Right atrium auricular region (tissue), 2 donors: ENCODE measurements around the gene NAB2. TPM values are rescaled to one million over a fixed set of nuclear protein-coding genes. Genes with fewer than 3 reads are reported as not detected.

Experiments used
- DNase-seq: peaks from one replicate; pipeline ENCODE4 v3.0.0-alpha.2; 2019; ENCODE audit warnings: low spot score
- H3K27ac ChIP-seq, 2 donors: fragments of 200-600 bp; sonication (generic); 1 replicate in 1 of 2; 2 replicates in 1 of 2; pipeline ENCODE4 v1.5.1; 2016 to 2019
- H3K27me3 ChIP-seq, 2 donors: fragments of 200-600 bp; sonication (generic); one replicate each; pipeline versions ENCODE4 v1.5.1 to v1.6.0; 2017 to 2019
- H3K36me3 ChIP-seq: fragments of 200-600 bp; sonication (generic); one replicate; pipeline ENCODE4 v1.5.1; 2016
- H3K4me1 ChIP-seq, 2 donors: fragments of 200-600 bp; sonication (generic); one replicate each; pipeline versions ENCODE4 v1.5.1 to v1.6.0; 2017 to 2019
- H3K4me3 ChIP-seq, 2 donors: fragments of 200-600 bp; sonication (generic); 1 replicate in 1 of 2; 2 replicates in 1 of 2; pipeline ENCODE4 v1.5.1; 2017 to 2019; ENCODE audit warnings: mild to moderate bottlenecking in 1 of 2, moderate library complexity in 1 of 2
- H3K9me3 ChIP-seq, 2 donors: fragments of 200-600 bp; sonication (generic); one replicate each; pipeline ENCODE4 v1.5.1; 2019
- CTCF ChIP-seq, 2 donors: fragments of 200-600 bp; sonication (generic); IDR thresholded peaks; one replicate each; pipeline ENCODE4 v1.5.1; 2019; ENCODE audit warnings: antibody characterized with exemption in 2 of 2
- total RNA-seq, 2 donors: library from RNA; depleted of rRNA; stranded (reverse); fragments of >200 nt; gene quantifications; one replicate each; pipeline ENCODE4 v1.1.0, GENCODE V29; 2016

Gene NAB2
- total RNA-seq, 2 donors from 2014 or later: 9.0 to 21.1 TPM

DNA sequence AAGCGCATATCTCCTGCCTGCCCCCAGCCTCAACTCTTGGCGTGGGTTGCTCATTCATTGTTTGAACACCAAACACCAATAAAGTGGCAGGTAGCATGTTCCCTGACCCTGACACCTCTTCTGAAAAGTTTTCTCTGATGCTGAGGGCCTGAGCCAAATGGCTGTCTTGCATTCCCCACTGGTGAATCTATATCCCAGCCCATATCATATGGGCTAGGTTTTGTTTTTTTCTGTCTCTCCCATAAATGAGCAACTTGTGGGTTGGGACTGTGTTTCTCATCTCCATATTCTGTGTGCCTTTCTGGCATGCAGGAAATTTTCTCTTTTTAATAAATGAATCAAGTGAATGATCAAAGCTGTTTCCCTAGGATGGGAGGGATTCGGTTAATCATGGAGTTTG, 44.0 kb upstream of the NAB2 start:
- Histone ChIP-seq H3K36me3 (no peaks in the 10 kb centered on the region), H3K27me3 (no peaks in the 10 kb centered on the region), H3K27ac (no peak overlapping the region), H3K4me3 (no peak overlapping the region), H3K9me3 (no peaks in the 10 kb centered on the region), H3K4me1 (no peaks in the 10 kb centered on the region)
- TF ChIP-seq CTCF (IDR thresholded peaks at IDR 0.05): no peak
- no peak for DNase-seq

- TF ChIP-seq CTCF (IDR thresholded peaks at IDR 0.05): no peak
- no peak overlapping the region for H3K27ac ChIP-seq
These were observed 42.7 kb upstream of the NAB2 start for GRCh38 chr12:57046086-57046791.

DNA sequence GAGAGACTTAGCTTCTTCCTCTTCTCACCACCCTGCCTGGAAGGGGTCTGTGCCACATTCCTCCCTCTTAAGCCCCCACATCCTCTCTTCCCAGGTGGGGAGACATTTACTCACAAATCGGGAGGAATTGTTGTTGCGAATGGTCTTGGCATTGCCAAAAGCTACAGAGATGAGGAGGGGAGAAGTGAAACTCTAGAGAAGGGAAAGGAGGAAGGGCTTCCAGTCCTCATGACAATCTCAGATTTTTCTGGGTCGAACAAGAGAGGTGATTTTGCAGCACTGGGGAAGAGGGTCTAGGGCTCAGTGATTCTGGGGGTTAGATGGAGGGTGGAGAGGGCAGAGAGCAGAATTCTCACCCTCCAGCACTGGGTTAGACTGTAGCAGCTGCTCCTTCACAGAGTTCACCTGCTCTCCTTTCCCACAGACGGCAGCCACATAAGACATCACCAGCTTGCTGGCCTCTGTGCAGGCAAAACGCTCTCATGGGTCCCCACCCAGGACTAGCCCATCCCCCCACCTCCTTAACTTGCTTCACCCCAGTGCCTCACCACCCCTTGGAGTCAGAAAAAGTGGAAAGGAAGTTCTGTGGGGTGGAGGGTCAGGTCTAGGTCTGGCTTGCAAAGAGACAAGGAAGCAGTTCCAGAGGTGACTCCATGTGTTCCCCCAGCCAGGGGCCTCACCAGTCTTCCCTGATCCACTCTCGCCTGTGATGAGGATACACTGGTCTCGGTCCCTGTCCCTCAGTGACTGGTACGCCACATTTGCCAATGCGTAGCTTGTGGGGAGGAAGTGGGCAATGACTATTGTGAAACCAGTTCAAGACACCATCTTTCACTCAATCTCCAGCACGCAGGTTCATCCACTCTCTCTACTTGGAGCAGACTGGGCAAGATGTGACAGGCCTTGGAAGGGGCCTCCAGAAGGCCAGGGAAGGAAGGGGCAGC, 41.7 kb upstream of the NAB2 start:
- H3K27ac ChIP-seq: no peak overlapping the region
- H3K9me3 ChIP-seq: no peaks in the 10 kb centered on the region
- H3K4me1 ChIP-seq: no peaks in the 10 kb centered on the region
- H3K36me3 ChIP-seq: no peaks in the 10 kb centered on the region
- H3K27me3 ChIP-seq: no peaks in the 10 kb centered on the region
- no peak for TF ChIP-seq CTCF (IDR thresholded peaks at IDR 0.05)
- no peak overlapping the region for H3K4me3 ChIP-seq
- DNase-seq: no peak

More at GRCh38 chr12:57046086-57046791, 42.7 kb upstream of the NAB2 start:
- Histone ChIP-seq H3K9me3 (no peaks in the 10 kb centered on the region), H3K4me1 (no peaks in the 10 kb centered on the region), H3K36me3 (no peaks in the 10 kb centered on the region), H3K4me3 (no peak overlapping the region), H3K27me3 (no peaks in the 10 kb centered on the region)
- no peak for DNase-seq

DNA sequence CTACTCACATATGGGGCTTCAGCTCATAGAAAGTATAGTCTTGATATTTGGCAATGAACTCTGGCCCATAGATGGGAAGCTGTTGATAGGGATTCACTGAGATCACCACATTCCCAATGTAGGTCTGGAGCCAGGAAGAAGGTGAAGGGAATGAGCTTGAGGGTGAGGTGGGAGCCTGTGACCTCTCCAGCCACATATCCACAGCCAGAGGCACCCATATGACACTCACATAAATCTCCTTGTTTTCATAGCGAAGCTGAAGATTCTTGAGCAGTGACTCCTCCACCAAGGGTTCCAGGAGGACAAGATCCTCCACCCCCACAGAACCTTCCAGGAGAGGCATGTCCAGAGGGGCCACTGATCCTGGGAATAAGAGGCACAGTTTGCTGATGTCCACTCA, 40.9 kb upstream of the NAB2 start:
- H3K4me1 ChIP-seq: no peaks in the 10 kb centered on the region
- no peak for DNase-seq
- H3K27me3 ChIP-seq: no peaks in the 10 kb centered on the region
- H3K9me3 ChIP-seq: no peaks in the 10 kb centered on the region
- no peak overlapping the region for H3K4me3 ChIP-seq
- H3K27ac ChIP-seq: no peak overlapping the region
- no peaks in the 10 kb centered on the region for H3K36me3 ChIP-seq
- TF ChIP-seq CTCF (IDR thresholded peaks at IDR 0.05): no peak

GRCh38 chr12:57048423-57049118, 40.3 kb upstream of the NAB2 start:
- H3K27me3 ChIP-seq: no peaks in the 10 kb centered on the region

More at GRCh38 chr12:57048423-57049118, 40.3 kb upstream of the NAB2 start:
- no peaks in the 10 kb centered on the region for H3K9me3 ChIP-seq
- no peaks in the 10 kb centered on the region for H3K4me1 ChIP-seq
- no peaks in the 10 kb centered on the region for H3K36me3 ChIP-seq
- no peak overlapping the region for H3K27ac ChIP-seq
- no peak overlapping the region for H3K4me3 ChIP-seq
- DNase-seq: no peak
- no peak for TF ChIP-seq CTCF (IDR thresholded peaks at IDR 0.05)
